Smooth muscle cell (in vitro differentiated cells): Measurements from ENCODE around the gene KLK2. TPM values are rescaled to one million over a fixed set of nuclear protein-coding genes. Genes with fewer than 3 reads are reported as not detected.

Source experiments
- DNase-seq: peaks from one replicate; lab custom pipeline; 2025; ENCODE audit not compliant: unreplicated experiment; lab: John Stamatoyannopoulos, UW
- H2AFZ ChIP-seq: fragments of 200-600 bp; sonication (generic); 2 replicates; pipeline ENCODE4 v1.6.0; 2016; ENCODE audit warnings: antibody characterized with exemption, low read depth, mild to moderate bottlenecking
- H3F3A ChIP-seq: fragments of 200-600 bp; sonication (generic); 2 replicates; pipeline ENCODE4 v1.6.0; 2017; ENCODE audit warnings: antibody characterized with exemption, low read depth
- H3K27ac ChIP-seq: fragments of 200-600 bp; sonication (generic); 2 replicates; pipeline ENCODE4 v1.5.1; 2016; ENCODE audit warnings: low read depth, mild to moderate bottlenecking
- H3K27me3 ChIP-seq: fragments of 200-600 bp; sonication (generic); 2 replicates; pipeline ENCODE4 v1.6.1; 2016; ENCODE audit warnings: low read depth, mild to moderate bottlenecking
- H3K36me3 ChIP-seq: fragments of 200-600 bp; sonication (generic); 2 replicates; pipeline ENCODE4 v1.5.1; 2016; ENCODE audit warnings: low read depth
- H3K4me1 ChIP-seq: fragments of 200-600 bp; sonication (generic); 2 replicates; pipeline ENCODE4 v1.5.1; 2016; ENCODE audit warnings: low read depth
- H3K4me2 ChIP-seq: fragments of 200-600 bp; sonication (generic); 2 replicates; pipeline ENCODE4 v1.6.0; 2016; ENCODE audit warnings: mild to moderate bottlenecking
- H3K4me3 ChIP-seq: fragments of 200-600 bp; sonication (generic); 2 replicates; pipeline ENCODE4 v1.5.1; 2016; ENCODE audit warnings: mild to moderate bottlenecking
- H3K79me2 ChIP-seq: fragments of 200-600 bp; sonication (generic); 2 replicates; pipeline ENCODE4 v1.6.0; 2016; ENCODE audit warnings: low read depth, mild to moderate bottlenecking
- H3K9ac ChIP-seq: fragments of 200-600 bp; sonication (generic); 2 replicates; pipeline ENCODE4 v1.6.0; 2016; ENCODE audit warnings: low read depth
- H3K9me3 ChIP-seq: fragments of 200-600 bp; sonication (generic); replicated peaks from 2 replicates; pipeline ENCODE4 v1.5.1; 2016; ENCODE audit warnings: low read depth
- H4K20me1 ChIP-seq: fragments of 200-600 bp; sonication (generic); 2 replicates; pipeline ENCODE4 v1.6.0; 2016; ENCODE audit warnings: low read depth
- WGBS: methylation state at CpG from one replicate; pipeline ENCODE4 v1.1.7; 2016; ENCODE audit warnings: low lambda C conversion rate; 5-methylcytosine and 5-hydroxymethylcytosine counted together
- polyA plus RNA-seq: library from polyadenylated mRNA; unstranded; fragments of >200 nt; fragmentation: Nextera tagmentation; extraction: Ambion mirVana; gene quantifications from 2 replicates; pipeline ENCODE4 v1.2.1, GENCODE V29; 2016
- total RNA-seq: library from RNA; depleted of rRNA; stranded (reverse); fragments of >200 nt; gene quantifications from 2 replicates; pipeline ENCODE4 v1.2.3, GENCODE V29; 2014
- TF ChIP-seq, protein P1 (sequence below): fragments of 200-600 bp; sonication (generic); IDR thresholded peaks from 2 replicates; pipeline ENCODE4 v1.5.1; 2017; ENCODE audit warnings: borderline replicate concordance, mild to moderate bottlenecking, antibody characterized with exemption; ENCODE audit not compliant: insufficient read depth, poor library complexity, severe bottlenecking

The KLK2 gene
- total and polyA plus RNA-seq, 2 experiments from 2014 or later = not detected

DNA sequence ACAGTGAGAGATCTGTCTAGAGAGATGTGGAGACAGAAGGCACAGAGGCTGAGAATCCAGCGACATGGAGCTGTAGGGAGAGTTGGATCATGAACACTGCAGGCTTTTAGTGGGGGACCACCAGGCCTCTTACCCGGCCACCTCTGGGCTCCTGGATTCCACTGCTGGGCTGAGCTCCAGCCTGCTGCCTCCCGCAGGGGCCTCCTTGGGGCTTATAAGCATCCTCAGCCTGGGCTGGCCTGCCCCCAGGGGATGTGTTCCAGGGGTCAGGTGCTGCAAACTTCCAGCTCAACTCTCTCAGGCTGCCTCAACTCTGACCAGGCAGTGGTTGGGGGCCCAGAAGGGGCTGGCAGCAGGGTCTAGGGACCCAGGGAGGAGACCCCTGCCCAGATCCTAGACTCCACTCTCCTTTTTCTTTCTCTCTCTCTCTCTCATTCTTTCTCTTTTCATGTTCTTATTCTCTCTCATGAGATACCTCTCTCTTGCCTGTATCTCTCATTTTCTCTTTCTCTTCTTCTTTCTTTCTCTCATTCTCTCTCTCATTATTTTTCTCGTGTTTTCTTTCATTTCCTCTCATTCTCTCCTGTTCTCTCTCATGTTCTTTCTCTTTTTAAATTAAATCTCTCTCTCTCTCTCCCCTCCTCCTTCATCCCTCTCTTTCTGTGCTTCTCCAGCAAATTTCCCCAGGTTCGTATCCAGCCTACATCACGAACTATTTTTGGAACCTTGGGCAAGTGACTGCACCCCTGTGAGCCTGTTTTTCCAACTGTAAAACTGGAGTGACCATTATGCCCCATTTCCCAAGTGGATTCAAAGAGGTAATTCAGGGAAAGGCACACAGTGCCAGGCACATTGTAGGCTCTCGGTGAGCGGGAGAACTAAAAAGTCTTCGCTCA is 38.2 kb downstream of the KLK2 start, which contains the start of gene KLK4:
KLK4 (minus strand) TSS at position 190 of the 896 bp plus-strand sequence. CDS start 657 bp downstream, outside the sequence.
- Histone ChIP-seq H3K27me3 (peaks cover 66% of the 10 kb centered on the region), H3K36me3 (no peaks in the 10 kb centered on the region), H3K79me2 (no peaks in the 10 kb centered on the region), H4K20me1 (no peaks in the 10 kb centered on the region), H3K9me3 (no peaks in the 10 kb centered on the region), H3K4me2 (no peak within 1 kb of the TSS), H3F3A (no peaks in the 10 kb centered on the region), H3K4me1 (no peaks in the 10 kb centered on the region), H2AFZ (no peak within 1 kb of the TSS), H3K4me3 (no peak within 1 kb of the TSS), H3K27ac (no peak within 1 kb of the TSS), H3K9ac (no peak within 1 kb of the TSS)
- WGBS = 83% methylated on average over 9 of the region's 9 CpGs
- TF ChIP-seq, protein P1, sequence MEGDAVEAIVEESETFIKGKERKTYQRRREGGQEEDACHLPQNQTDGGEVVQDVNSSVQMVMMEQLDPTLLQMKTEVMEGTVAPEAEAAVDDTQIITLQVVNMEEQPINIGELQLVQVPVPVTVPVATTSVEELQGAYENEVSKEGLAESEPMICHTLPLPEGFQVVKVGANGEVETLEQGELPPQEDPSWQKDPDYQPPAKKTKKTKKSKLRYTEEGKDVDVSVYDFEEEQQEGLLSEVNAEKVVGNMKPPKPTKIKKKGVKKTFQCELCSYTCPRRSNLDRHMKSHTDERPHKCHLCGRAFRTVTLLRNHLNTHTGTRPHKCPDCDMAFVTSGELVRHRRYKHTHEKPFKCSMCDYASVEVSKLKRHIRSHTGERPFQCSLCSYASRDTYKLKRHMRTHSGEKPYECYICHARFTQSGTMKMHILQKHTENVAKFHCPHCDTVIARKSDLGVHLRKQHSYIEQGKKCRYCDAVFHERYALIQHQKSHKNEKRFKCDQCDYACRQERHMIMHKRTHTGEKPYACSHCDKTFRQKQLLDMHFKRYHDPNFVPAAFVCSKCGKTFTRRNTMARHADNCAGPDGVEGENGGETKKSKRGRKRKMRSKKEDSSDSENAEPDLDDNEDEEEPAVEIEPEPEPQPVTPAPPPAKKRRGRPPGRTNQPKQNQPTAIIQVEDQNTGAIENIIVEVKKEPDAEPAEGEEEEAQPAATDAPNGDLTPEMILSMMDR = no peak
- DNase-seq = no peak

DNA sequence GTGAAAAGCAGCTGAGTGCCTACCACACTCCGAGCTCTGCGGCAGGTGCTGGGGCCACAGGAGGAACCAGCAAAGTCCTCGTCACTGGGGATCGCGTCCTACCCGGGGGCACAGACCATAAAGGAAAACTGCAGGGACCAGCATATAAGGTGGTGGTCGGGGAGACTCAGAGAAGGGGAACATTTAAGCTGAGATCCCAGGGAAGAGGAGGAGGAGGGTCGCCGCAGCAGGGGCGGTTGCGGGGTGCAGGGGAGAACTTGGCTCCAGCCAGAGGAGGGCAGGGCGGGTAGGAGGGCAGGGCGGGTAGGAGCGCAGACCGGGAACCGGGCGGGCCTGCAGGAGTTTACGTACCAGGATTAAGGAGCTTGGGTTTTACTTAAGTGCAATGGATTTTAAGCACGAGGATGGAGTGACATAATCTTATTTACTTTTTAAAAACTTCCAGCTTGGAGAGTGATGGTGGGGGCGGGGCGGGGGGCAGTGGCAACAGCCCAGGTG is 38.9 kb downstream of the KLK2 start:
- Histone ChIP-seq H2AFZ (no peak overlapping the region), H3K4me2 (no peak overlapping the region)
- 55% methylated on average over 15 of the region's 21 CpGs for WGBS

DNA sequence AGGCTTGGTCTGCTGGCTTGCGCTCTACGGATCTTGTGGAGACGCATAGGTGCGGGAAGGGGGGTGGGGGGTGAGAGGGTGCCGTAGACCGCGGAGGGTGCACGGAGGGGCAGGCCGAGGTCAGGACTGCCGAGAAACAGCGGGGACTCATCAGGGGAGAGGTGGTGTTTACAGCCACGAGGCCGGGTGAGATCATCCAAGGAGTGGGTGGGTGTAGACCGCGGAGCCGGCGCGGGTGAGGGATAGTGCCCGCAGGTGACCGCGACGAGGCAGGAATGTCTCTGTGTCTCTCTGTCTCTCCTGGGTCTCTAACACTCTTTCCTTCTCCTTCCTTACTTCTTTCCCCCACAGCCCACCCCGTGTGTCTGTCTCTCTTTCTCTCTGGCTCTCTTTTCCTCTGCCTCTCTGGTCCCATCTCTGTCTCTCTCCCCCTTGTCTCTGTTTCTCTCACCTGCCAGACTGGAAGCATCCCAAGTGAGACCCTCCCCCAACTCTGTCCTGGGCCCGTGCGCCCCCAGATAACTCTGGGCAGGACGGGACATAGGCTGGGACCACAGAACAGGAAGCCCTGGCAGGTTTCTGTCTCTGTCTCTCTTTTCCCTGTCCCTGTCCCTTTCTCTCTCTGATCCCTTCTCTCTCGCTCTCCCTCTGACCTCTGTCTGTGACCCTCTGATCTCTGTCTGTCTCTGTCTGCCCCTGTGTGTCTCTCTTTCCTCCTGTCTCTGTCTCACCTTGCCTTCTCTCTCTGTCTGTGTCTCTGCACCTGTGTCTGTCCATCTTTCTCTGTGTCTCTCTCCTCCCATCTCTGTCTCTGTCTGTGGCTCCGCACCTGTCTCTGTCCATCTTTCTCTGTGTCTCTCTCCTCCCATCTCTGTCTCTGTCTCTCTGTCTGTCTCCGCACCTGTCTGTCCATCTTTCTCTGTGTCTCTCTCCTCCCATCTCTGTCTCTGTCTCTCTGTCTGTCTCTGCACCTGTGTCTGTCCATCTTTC is 39.8 kb downstream of the KLK2 start:
- no peak overlapping the region for H3K9ac ChIP-seq
- WGBS = 49% methylated on average over 14 of the region's 29 CpGs
- no peaks in the 10 kb centered on the region for H3K9me3 ChIP-seq
- no peak for DNase-seq
- no peaks in the 10 kb centered on the region for H3K36me3 ChIP-seq
- no peak overlapping the region for H3K4me3 ChIP-seq
- no peaks in the 10 kb centered on the region for H3K79me2 ChIP-seq
- H2AFZ ChIP-seq = no peak overlapping the region
- no peaks in the 10 kb centered on the region for H4K20me1 ChIP-seq
- H3K4me2 ChIP-seq = no peak overlapping the region
- peaks cover 64% of the 10 kb centered on the region for H3K27me3 ChIP-seq
- H3F3A ChIP-seq = no peaks in the 10 kb centered on the region
- no peak overlapping the region for H3K27ac ChIP-seq
- TF ChIP-seq, protein P1 = no peak
- no peaks in the 10 kb centered on the region for H3K4me1 ChIP-seq

More for the DNA sequence above, 38.9 kb downstream of the KLK2 start:
- Histone ChIP-seq H3K9me3 (no peaks in the 10 kb centered on the region), H3K36me3 (no peaks in the 10 kb centered on the region), H3K4me1 (no peaks in the 10 kb centered on the region), H3K9ac (no peak overlapping the region), H3F3A (no peaks in the 10 kb centered on the region), H4K20me1 (no peaks in the 10 kb centered on the region), H3K4me3 (no peak overlapping the region), H3K27ac (no peak overlapping the region), H3K79me2 (no peaks in the 10 kb centered on the region), H3K27me3 (peaks cover 70% of the 10 kb centered on the region)
- DNase-seq = no peak
- TF ChIP-seq, protein P1 = no peak
